C1 segment of cervical spinal cord (tissue), 14 donors: ENCODE results near the gene PHF2.

Experiments
- DNase-seq, 14 donors: peaks; one replicate each; lab custom pipeline; 2025; lab: John Stamatoyannopoulos, UW

Gene PHF2

GRCh38 chr9:93699650-93700049, 123.3 kb downstream of the PHF2 start:
- no peak for DNase-seq

- DNase-seq, result no peak
These were observed 125.3 kb downstream of the PHF2 start for GRCh38 chr9:93701494-93702218.

- DNase-seq, result no peak
These were observed 125.9 kb downstream of the PHF2 start for GRCh38 chr9:93702261-93702660.

- no peak for DNase-seq
These were observed 132.1 kb downstream of the PHF2 start for GRCh38 chr9:93708289-93708986.

- no peak for DNase-seq
These were observed 132.6 kb downstream of the PHF2 start for GRCh38 chr9:93708987-93709302.

- DNase-seq, result no peak
These were observed 133.4 kb downstream of the PHF2 start for GRCh38 chr9:93709600-93710369.

- DNase-seq, result no peak
These were observed 134.0 kb downstream of the PHF2 start for GRCh38 chr9:93710370-93710723.

- DNase-seq, result no peak
These were observed 134.6 kb downstream of the PHF2 start for GRCh38 chr9:93711002-93711401.

- no peak for DNase-seq
These were observed 136.5 kb downstream of the PHF2 start for GRCh38 chr9:93712896-93713295.

- no peak for DNase-seq
These were observed 137.3 kb downstream of the PHF2 start for GRCh38 chr9:93713716-93714115.

GRCh38 chr9:93721417-93721965, 145.1 kb downstream of the PHF2 start:
- no peak for DNase-seq

GRCh38 chr9:93724852-93725251, 148.5 kb downstream of the PHF2 start:
- DNase-seq, result no peak

GRCh38 chr9:93725382-93725781, 149.0 kb downstream of the PHF2 start:
- DNase-seq, result no peak

GRCh38 chr9:93726147-93726546, 149.8 kb downstream of the PHF2 start:
- no peak for DNase-seq
